Astrocyte of the cerebellum (primary cell): ENCODE data around the gene PSMB2.

ENCODE experiments used
- DNase-seq: peaks from one replicate; pipeline ENCODE4 v3.0.0-alpha.2; 2011; ENCODE audit warnings: low read depth
- H3K4me3 ChIP-seq: 2 replicates; pipeline ENCODE4 v1.5.1; 2011; ENCODE audit warnings: mild to moderate bottlenecking, low read depth, low read length, moderate library complexity
- CTCF ChIP-seq: IDR thresholded peaks from 2 replicates; pipeline ENCODE4 v1.5.1; 2012; ENCODE audit warnings: low read length, low read depth, moderate library complexity, mild to moderate bottlenecking; ENCODE audit errors: missing control alignments
- in situ Hi-C: cut with HindIII; loops from 2 replicates; pipeline ENCODE4 v1.10.0; 2017; ENCODE audit warnings: low sequenced_read_pairs

The PSMB2 gene

GRCh38 chr1:35570589-35571137 is 70.7 kb downstream of the PSMB2 start:
- no peak for DNase-seq
- no peak for TF ChIP-seq CTCF
- in situ Hi-C loops, result no loop called here
- no peak overlapping the region for H3K4me3 ChIP-seq

- no peak for TF ChIP-seq CTCF
- no peak overlapping the region for H3K4me3 ChIP-seq
- in situ Hi-C loops, result loop anchor here (5.0 kb wide), 1 partner anchor 157 kb away; no protein-coding TSS in a partner anchor
- DNase-seq, result no peak
Measured at GRCh38 chr1:35569936-35570335, 71.4 kb downstream of the PSMB2 start.

GRCh38 chr1:35568975-35569395 is 72.3 kb downstream of the PSMB2 start:
- in situ Hi-C loops, result loop anchor here (5.0 kb wide), 1 partner anchor 158 kb away; no protein-coding TSS in a partner anchor
- peak; percentile 91 for TF ChIP-seq CTCF
- DNase-seq, result peak; percentile 48
- no peak overlapping the region for H3K4me3 ChIP-seq

GRCh38 chr1:35567947-35568558 is 73.3 kb downstream of the PSMB2 start:
- DNase-seq, result no peak
- in situ Hi-C loops, result loop anchor here (5.0 kb wide), 1 partner anchor 159 kb away; no protein-coding TSS in a partner anchor
- TF ChIP-seq CTCF, result no peak
- no peak overlapping the region for H3K4me3 ChIP-seq

GRCh38 chr1:35565742-35566133 is 75.6 kb downstream of the PSMB2 start:
- no peak for DNase-seq
- in situ Hi-C loops, result loop anchor here (5.0 kb wide), 1 partner anchor 162 kb away; no protein-coding TSS in a partner anchor
- no peak overlapping the region for H3K4me3 ChIP-seq
- no peak for TF ChIP-seq CTCF

GRCh38 chr1:35564884-35565741 is 76.2 kb downstream of the PSMB2 start:
- H3K4me3 ChIP-seq, result no peak overlapping the region
- in situ Hi-C loops, result loop anchor here (5.0 kb wide), 1 partner anchor 162 kb away; no protein-coding TSS in a partner anchor
- DNase-seq, result no peak
- no peak for TF ChIP-seq CTCF
